ENCODE measurements around the gene GLUL.

Gene GLUL

GRCh38 chr1:182370532-182370931 lies 21.1 kb downstream of the GLUL start:
- CTCF ChIA-PET, result interaction anchor here (1.0 kb wide), 1 partner anchor 227 kb away, joined by 3 read pairs; no protein-coding TSS in a partner anchor
- Histone ChIP-seq H3K27ac (ENCODE audit: extremely low read depth, low read depth, low read length) (no peak overlapping the region), H3K36me3 (ENCODE audit: control insufficient read depth in 2 of 2, insufficient read depth in 1 of 2, low read length in 2 of 2) (no peaks in the 10 kb centered on the region), H3K9me3 (ENCODE audit: control insufficient read depth, insufficient read depth, low read depth, low read length) (no peaks in the 10 kb centered on the region), H3K4me1 (ENCODE audit: control insufficient read depth, insufficient read depth, low read length) (no peaks in the 10 kb centered on the region), H3K4me3 (ENCODE audit: low read depth, low read length) (no peak overlapping the region)
- POLR2A ChIA-PET, result interaction anchor here (0.7 kb wide), 1 partner anchor 21 kb away, joined by 3 read pairs; no protein-coding TSS in a partner anchor
- TF ChIP-seq ZNF19 (tag by site-specific recombination; IDR thresholded peaks at IDR 0.05; ENCODE audit: low read depth) (no peak), OVOL3 (tag by site-specific recombination; IDR thresholded peaks at IDR 0.05) (no peak), IKZF3 (tag by site-specific recombination; IDR thresholded peaks at IDR 0.05) (no peak), ZNF768 (tag by site-specific recombination; IDR thresholded peaks at IDR 0.05) (no peak), KLF9 (tag by site-specific recombination; IDR thresholded peaks at IDR 0.05; ENCODE audit: low read depth) (no peak), ZNF785 (tag by site-specific recombination; IDR thresholded peaks at IDR 0.05) (no peak), ZNF23 (tag by site-specific recombination; IDR thresholded peaks at IDR 0.05; ENCODE audit: borderline replicate concordance) (no peak)

- Histone ChIP-seq H3K4me1 (ENCODE audit: control insufficient read depth, insufficient read depth, low read length) (no peaks in the 10 kb centered on the region), H3K4me3 (ENCODE audit: low read depth, low read length) (no peak overlapping the region), H3K36me3 (ENCODE audit: control insufficient read depth in 2 of 2, insufficient read depth in 1 of 2, low read length in 2 of 2) (no peaks in the 10 kb centered on the region), H3K9me3 (ENCODE audit: control insufficient read depth, insufficient read depth, low read depth, low read length) (no peaks in the 10 kb centered on the region), H3K27ac (ENCODE audit: extremely low read depth, low read depth, low read length) (no peak overlapping the region)
- TF ChIP-seq YY2 (tag by site-specific recombination; IDR thresholded peaks at IDR 0.05) (no peak), ZBTB11 (tag by site-specific recombination; conservative IDR thresholded peaks at IDR 0.05; ENCODE audit: low read depth) (no peak), KLF10 (tag by site-specific recombination; IDR thresholded peaks at IDR 0.05) (no peak), ZNF561 (tag by site-specific recombination; IDR thresholded peaks at IDR 0.05; ENCODE audit: borderline replicate concordance) (no peak), ZNF155 (tag by site-specific recombination; IDR thresholded peaks at IDR 0.05) (no peak), ZNF112 (tag by site-specific recombination; IDR thresholded peaks at IDR 0.05) (no peak), ZSCAN5A (tag by site-specific recombination; IDR thresholded peaks at IDR 0.05) (no peak), GFI1B (tag by site-specific recombination; IDR thresholded peaks at IDR 0.05) (no peak), PRDM2 (tag by site-specific recombination; IDR thresholded peaks at IDR 0.05; ENCODE audit: borderline replicate concordance) (no peak), ZNF510 (tag by site-specific recombination; IDR thresholded peaks at IDR 0.05; ENCODE audit: insufficient replicate concordance) (no peak), MYNN (tag by site-specific recombination; IDR thresholded peaks at IDR 0.05; ENCODE audit: borderline replicate concordance) (no peak), KLF16 (tag by site-specific recombination; IDR thresholded peaks at IDR 0.05) (no peak), ZNF555 (tag by site-specific recombination; conservative IDR thresholded peaks at IDR 0.05) (no peak)
- TF ChIP-seq, protein P1, sequence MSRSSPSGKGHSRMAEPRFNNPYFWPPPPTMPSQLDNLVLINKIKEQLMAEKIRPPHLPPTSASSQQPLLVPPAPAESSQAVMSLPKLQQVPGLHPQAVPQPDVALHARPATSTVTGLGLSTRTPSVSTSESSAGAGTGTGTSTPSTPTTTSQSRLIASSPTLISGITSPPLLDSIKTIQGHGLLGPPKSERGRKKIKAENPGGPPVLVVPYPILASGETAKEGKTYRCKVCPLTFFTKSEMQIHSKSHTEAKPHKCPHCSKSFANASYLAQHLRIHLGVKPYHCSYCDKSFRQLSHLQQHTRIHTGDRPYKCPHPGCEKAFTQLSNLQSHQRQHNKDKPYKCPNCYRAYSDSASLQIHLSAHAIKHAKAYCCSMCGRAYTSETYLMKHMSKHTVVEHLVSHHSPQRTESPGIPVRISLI (tag by site-specific recombination; IDR thresholded peaks at IDR 0.05), result no peak
- TF ChIP-seq, protein P2, sequence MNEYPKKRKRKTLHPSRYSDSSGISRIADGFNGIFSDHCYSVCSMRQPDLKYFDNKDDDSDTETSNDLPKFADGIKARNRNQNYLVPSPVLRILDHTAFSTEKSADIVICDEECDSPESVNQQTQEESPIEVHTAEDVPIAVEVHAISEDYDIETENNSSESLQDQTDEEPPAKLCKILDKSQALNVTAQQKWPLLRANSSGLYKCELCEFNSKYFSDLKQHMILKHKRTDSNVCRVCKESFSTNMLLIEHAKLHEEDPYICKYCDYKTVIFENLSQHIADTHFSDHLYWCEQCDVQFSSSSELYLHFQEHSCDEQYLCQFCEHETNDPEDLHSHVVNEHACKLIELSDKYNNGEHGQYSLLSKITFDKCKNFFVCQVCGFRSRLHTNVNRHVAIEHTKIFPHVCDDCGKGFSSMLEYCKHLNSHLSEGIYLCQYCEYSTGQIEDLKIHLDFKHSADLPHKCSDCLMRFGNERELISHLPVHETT (tag by site-specific recombination; IDR thresholded peaks at IDR 0.05), result no peak
- POLR2A ChIA-PET, result interaction anchor here (0.5 kb wide), 1 partner anchor 899 kb away, joined by 3 read pairs; no protein-coding TSS in a partner anchor
- CTCF ChIA-PET, result interaction anchor here (0.6 kb wide), 1 partner anchor 1210 kb away, joined by 4 read pairs; no protein-coding TSS in a partner anchor
Measured at GRCh38 chr1:182368903-182369302, 22.7 kb downstream of the GLUL start.

Data from HEK293 (cell line).